Measurements from ENCODE around the gene PRKAA1.

The PRKAA1 gene

GRCh38 chr5:40833712-40834229 lies 35.6 kb upstream of the PRKAA1 start:
- H3F3A ChIP-seq (ENCODE audit: low read depth), result no peaks in the 10 kb centered on the region
- no peak overlapping the region for H2AFZ ChIP-seq (ENCODE audit: low read length)
- TF ChIP-seq, protein P1, sequence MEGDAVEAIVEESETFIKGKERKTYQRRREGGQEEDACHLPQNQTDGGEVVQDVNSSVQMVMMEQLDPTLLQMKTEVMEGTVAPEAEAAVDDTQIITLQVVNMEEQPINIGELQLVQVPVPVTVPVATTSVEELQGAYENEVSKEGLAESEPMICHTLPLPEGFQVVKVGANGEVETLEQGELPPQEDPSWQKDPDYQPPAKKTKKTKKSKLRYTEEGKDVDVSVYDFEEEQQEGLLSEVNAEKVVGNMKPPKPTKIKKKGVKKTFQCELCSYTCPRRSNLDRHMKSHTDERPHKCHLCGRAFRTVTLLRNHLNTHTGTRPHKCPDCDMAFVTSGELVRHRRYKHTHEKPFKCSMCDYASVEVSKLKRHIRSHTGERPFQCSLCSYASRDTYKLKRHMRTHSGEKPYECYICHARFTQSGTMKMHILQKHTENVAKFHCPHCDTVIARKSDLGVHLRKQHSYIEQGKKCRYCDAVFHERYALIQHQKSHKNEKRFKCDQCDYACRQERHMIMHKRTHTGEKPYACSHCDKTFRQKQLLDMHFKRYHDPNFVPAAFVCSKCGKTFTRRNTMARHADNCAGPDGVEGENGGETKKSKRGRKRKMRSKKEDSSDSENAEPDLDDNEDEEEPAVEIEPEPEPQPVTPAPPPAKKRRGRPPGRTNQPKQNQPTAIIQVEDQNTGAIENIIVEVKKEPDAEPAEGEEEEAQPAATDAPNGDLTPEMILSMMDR (conservative IDR thresholded peaks at IDR 0.05; ENCODE audit: low read length), result no peak
- TF ChIP-seq EZH2phosphoT487 (IDR thresholded peaks at IDR 0.05; ENCODE audit: borderline replicate concordance), result no peak
- H3K4me3 ChIP-seq (ENCODE audit: low read length, poor library complexity, severe bottlenecking), result peak overlapping the region; percentile 92
- peaks cover 43% of the 10 kb centered on the region for H3K4me1 ChIP-seq (ENCODE audit: insufficient read depth, low read length, poor library complexity, severe bottlenecking)
- peak overlapping the region; percentile 98 for H3K4me2 ChIP-seq (ENCODE audit: low read depth, low read length, poor library complexity, severe bottlenecking)
- H3K9me2 ChIP-seq (replicated peaks; ENCODE audit: low read depth, low read length), result no peaks in the 10 kb centered on the region
- H3K36me3 ChIP-seq (ENCODE audit: insufficient read depth, low read length), result peaks cover 53% of the 10 kb centered on the region
- peaks cover 60% of the 10 kb centered on the region for H4K20me1 ChIP-seq (ENCODE audit: insufficient read depth, low read length, poor library complexity, severe bottlenecking)
- peaks cover 11% of the 10 kb centered on the region for H3K27me3 ChIP-seq (ENCODE audit: insufficient read depth, low read length, poor library complexity, severe bottlenecking)
- H3K9ac ChIP-seq (ENCODE audit: low read depth, low read length, poor library complexity, severe bottlenecking), result peak overlapping the region; percentile 97
- H3K9me3 ChIP-seq (ENCODE audit: insufficient read depth, low read depth, low read length), result no peaks in the 10 kb centered on the region
- H3K79me2 ChIP-seq (ENCODE audit: insufficient read depth, low read length), result peaks cover 67% of the 10 kb centered on the region

GRCh38 chr5:40832345-40832744 lies 34.2 kb upstream of the PRKAA1 start:
- Histone ChIP-seq H3K9me3 (ENCODE audit: insufficient read depth, low read depth, low read length) (no peaks in the 10 kb centered on the region), H3K4me3 (ENCODE audit: low read length, poor library complexity, severe bottlenecking) (peak overlapping the region; percentile 92), H3K9me2 (replicated peaks; ENCODE audit: low read depth, low read length) (no peaks in the 10 kb centered on the region), H3F3A (ENCODE audit: low read depth) (peaks cover 4% of the 10 kb centered on the region; the same call in 1 of the 2 replicates), H3K27me3 (ENCODE audit: insufficient read depth, low read length, poor library complexity, severe bottlenecking) (peaks cover 11% of the 10 kb centered on the region), H3K4me2 (ENCODE audit: low read depth, low read length, poor library complexity, severe bottlenecking) (peak overlapping the region; percentile 98), H3K79me2 (ENCODE audit: insufficient read depth, low read length) (peaks cover 72% of the 10 kb centered on the region), H4K20me1 (ENCODE audit: insufficient read depth, low read length, poor library complexity, severe bottlenecking) (peaks cover 71% of the 10 kb centered on the region), H3K9ac (ENCODE audit: low read depth, low read length, poor library complexity, severe bottlenecking) (peak overlapping the region; percentile 97), H3K4me1 (ENCODE audit: insufficient read depth, low read length, poor library complexity, severe bottlenecking) (peaks cover 43% of the 10 kb centered on the region), H3K36me3 (ENCODE audit: insufficient read depth, low read length) (peaks cover 67% of the 10 kb centered on the region), H2AFZ (ENCODE audit: low read length) (no peak overlapping the region)
- TF ChIP-seq EZH2phosphoT487 (IDR thresholded peaks at IDR 0.05; ENCODE audit: borderline replicate concordance), result no peak
- TF ChIP-seq, protein P1 (conservative IDR thresholded peaks at IDR 0.05; ENCODE audit: low read length), result no peak

DNA sequence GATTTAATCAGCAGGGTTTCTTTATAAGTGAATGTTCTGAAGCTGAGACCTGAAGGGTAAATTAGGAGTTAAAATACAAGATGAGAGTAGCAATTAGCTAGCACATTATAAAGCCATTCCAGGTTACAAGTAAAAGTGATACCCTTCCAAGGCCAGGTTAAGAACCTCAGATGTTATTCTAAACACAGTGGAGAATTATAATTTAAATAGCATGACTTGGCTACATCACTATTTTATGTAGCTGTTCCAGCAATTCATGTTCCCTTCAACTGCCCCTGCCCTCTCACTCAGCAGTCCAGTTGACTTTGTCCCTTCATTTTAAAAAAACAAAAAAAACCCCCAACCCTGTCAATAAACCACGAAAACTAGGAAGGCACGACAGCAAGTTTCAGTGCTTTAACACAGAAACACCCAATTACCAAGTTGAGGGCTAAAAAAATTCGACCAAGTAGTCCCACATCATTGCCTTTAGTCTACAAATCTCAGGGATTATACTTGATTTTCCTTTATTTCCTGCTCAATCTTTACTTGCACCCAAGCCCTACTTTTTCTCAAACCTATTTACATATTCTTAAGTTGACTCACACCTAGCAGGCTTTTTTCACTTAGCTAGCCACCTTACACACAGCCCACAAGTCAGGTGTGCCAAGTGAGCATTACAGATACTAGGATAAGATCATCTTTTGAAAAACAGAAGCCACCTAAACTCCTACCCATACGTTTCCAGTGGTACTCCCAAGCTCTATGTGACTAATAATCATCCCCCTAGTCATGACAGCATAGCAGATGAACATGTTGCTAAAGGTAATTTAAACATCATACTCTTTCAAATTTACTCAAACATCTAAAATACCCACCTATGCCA lies 33.4 kb upstream of the PRKAA1 start:
- Histone ChIP-seq H3K9me2 (replicated peaks; ENCODE audit: low read depth, low read length) (no peaks in the 10 kb centered on the region), H3K9me3 (ENCODE audit: insufficient read depth, low read depth, low read length) (no peaks in the 10 kb centered on the region), H3K4me3 (ENCODE audit: low read length, poor library complexity, severe bottlenecking) (peak overlapping the region; percentile 92), H2AFZ (ENCODE audit: low read length) (no peak overlapping the region), H3K27me3 (ENCODE audit: insufficient read depth, low read length, poor library complexity, severe bottlenecking) (peaks cover 11% of the 10 kb centered on the region), H3K4me1 (ENCODE audit: insufficient read depth, low read length, poor library complexity, severe bottlenecking) (peaks cover 43% of the 10 kb centered on the region), H4K20me1 (ENCODE audit: insufficient read depth, low read length, poor library complexity, severe bottlenecking) (peaks cover 76% of the 10 kb centered on the region), H3F3A (ENCODE audit: low read depth) (peaks cover 4% of the 10 kb centered on the region; the same call in 1 of the 2 replicates), H3K4me2 (ENCODE audit: low read depth, low read length, poor library complexity, severe bottlenecking) (peak overlapping the region; percentile 98), H3K79me2 (ENCODE audit: insufficient read depth, low read length) (peaks cover 72% of the 10 kb centered on the region), H3K9ac (ENCODE audit: low read depth, low read length, poor library complexity, severe bottlenecking) (peak overlapping the region; percentile 97), H3K36me3 (ENCODE audit: insufficient read depth, low read length) (peaks cover 74% of the 10 kb centered on the region)
- TF ChIP-seq, protein P1 (conservative IDR thresholded peaks at IDR 0.05; ENCODE audit: low read length), result no peak
- no peak for TF ChIP-seq EZH2phosphoT487 (IDR thresholded peaks at IDR 0.05; ENCODE audit: borderline replicate concordance)

All from Loucy (cell line).